Measurements from ENCODE around the gene MKRN2OS. TPM values are rescaled to one million over a fixed set of nuclear protein-coding genes. Genes with fewer than 3 reads are reported as not detected.

Gene MKRN2OS
- total RNA-seq = not detected

GRCh38 chr3:12545473-12545791 is at the start of gene MKRN2OS:
MKRN2OS (minus strand) TSS chr3:12545499; CDS start chr3:12545464, 35 bp downstream.
- DNase-seq = no peak

GRCh38 chr3:12593473-12593872 is 48.2 kb upstream of the MKRN2OS start:
- DNase-seq = no peak

GRCh38 chr3:12591997-12592715 is 46.9 kb upstream of the MKRN2OS start:
- no peak for DNase-seq

- DNase-seq = no peak
Measured at GRCh38 chr3:12591456-12591855, 46.2 kb upstream of the MKRN2OS start.

GRCh38 chr3:12590096-12590495 is 44.8 kb upstream of the MKRN2OS start:
- DNase-seq = no peak

GRCh38 chr3:12588039-12589009 is 43.0 kb upstream of the MKRN2OS start:
- no peak for DNase-seq

GRCh38 chr3:12586403-12586802 is 41.1 kb upstream of the MKRN2OS start:
- no peak for DNase-seq

GRCh38 chr3:12585970-12586369 is 40.7 kb upstream of the MKRN2OS start:
- no peak for DNase-seq

- DNase-seq = no peak
Measured at GRCh38 chr3:12585181-12585580, 39.9 kb upstream of the MKRN2OS start.

- no peak for DNase-seq
Measured at GRCh38 chr3:12584083-12584482, 38.8 kb upstream of the MKRN2OS start.

- no peak for DNase-seq
Measured at GRCh38 chr3:12583280-12583679, 38.0 kb upstream of the MKRN2OS start.

GRCh38 chr3:12582730-12583129 is 37.4 kb upstream of the MKRN2OS start:
- DNase-seq = no peak

- DNase-seq = no peak
Measured at GRCh38 chr3:12579905-12580304, 34.6 kb upstream of the MKRN2OS start.

- DNase-seq = no peak
Measured at GRCh38 chr3:12579456-12579855, 34.2 kb upstream of the MKRN2OS start.

GRCh38 chr3:12578742-12579141 is 33.4 kb upstream of the MKRN2OS start:
- no peak for DNase-seq

GRCh38 chr3:12577379-12577778 is 32.1 kb upstream of the MKRN2OS start:
- DNase-seq = no peak

GRCh38 chr3:12574661-12575060 is 29.4 kb upstream of the MKRN2OS start:
- DNase-seq = no peak

- DNase-seq = no peak
Measured at GRCh38 chr3:12574131-12574530, 28.8 kb upstream of the MKRN2OS start.

GRCh38 chr3:12571986-12572385 is 26.7 kb upstream of the MKRN2OS start:
- DNase-seq = no peak

GRCh38 chr3:12569836-12570235 is 24.5 kb upstream of the MKRN2OS start:
- no peak for DNase-seq

GRCh38 chr3:12568747-12569146 is 23.4 kb upstream of the MKRN2OS start:
- DNase-seq = no peak

GRCh38 chr3:12566976-12567375 is 21.7 kb upstream of the MKRN2OS start:
- no peak for DNase-seq

- DNase-seq = no peak
Measured at GRCh38 chr3:12562451-12562850, 17.2 kb upstream of the MKRN2OS start.

- DNase-seq = no peak
Measured at GRCh38 chr3:12561397-12561796, 16.1 kb upstream of the MKRN2OS start.
